Astrocyte of the cerebellum (primary cell): ENCODE results near the gene HAUS5.

Experiments used
- DNase-seq: peaks from one replicate; pipeline ENCODE4 v3.0.0-alpha.2; 2011; ENCODE audit warnings: low read depth
- H3K4me3 ChIP-seq: 2 replicates; pipeline ENCODE4 v1.5.1; 2011; ENCODE audit warnings: mild to moderate bottlenecking, low read depth, low read length, moderate library complexity
- CTCF ChIP-seq: IDR thresholded peaks from 2 replicates; pipeline ENCODE4 v1.5.1; 2012; ENCODE audit warnings: low read length, low read depth, moderate library complexity, mild to moderate bottlenecking; ENCODE audit errors: missing control alignments
- in situ Hi-C: cut with HindIII; loops from 2 replicates; pipeline ENCODE4 v1.10.0; 2017; ENCODE audit warnings: low sequenced_read_pairs

The HAUS5 gene

GRCh38 chr19:35607661-35608060 is 4.9 kb upstream of the HAUS5 start:
- in situ Hi-C loops: no loop called here
- no peak for TF ChIP-seq CTCF
- no peak overlapping the region for H3K4me3 ChIP-seq
- DNase-seq: no peak

GRCh38 chr19:35608251-35608650 is 4.3 kb upstream of the HAUS5 start:
- in situ Hi-C loops: no loop called here
- no peak for TF ChIP-seq CTCF
- H3K4me3 ChIP-seq: no peak overlapping the region
- DNase-seq: no peak

GRCh38 chr19:35609851-35610353 is 2.6 kb upstream of the HAUS5 start:
- in situ Hi-C loops: no loop called here
- no peak overlapping the region for H3K4me3 ChIP-seq
- no peak for TF ChIP-seq CTCF
- no peak for DNase-seq

GRCh38 chr19:35612224-35612558 is 344 bp upstream of the HAUS5 start:
- no peak for TF ChIP-seq CTCF
- in situ Hi-C loops: no loop called here
- peak overlapping the region; percentile 98 for H3K4me3 ChIP-seq
- DNase-seq: no peak

- DNase-seq: no peak
- H3K4me3 ChIP-seq: no peak overlapping the region
- TF ChIP-seq CTCF: no peak
- in situ Hi-C loops: no loop called here
Measured at GRCh38 chr19:35613574-35613973, 1.0 kb downstream of the HAUS5 start.

GRCh38 chr19:35615036-35615435 is 2.5 kb downstream of the HAUS5 start:
- TF ChIP-seq CTCF: no peak
- no peak overlapping the region for H3K4me3 ChIP-seq
- DNase-seq: no peak
- in situ Hi-C loops: no loop called here

GRCh38 chr19:35618857-35619256 is 6.3 kb downstream of the HAUS5 start:
- peak; percentile 8 for TF ChIP-seq CTCF
- DNase-seq: no peak
- H3K4me3 ChIP-seq: no peak overlapping the region
- in situ Hi-C loops: no loop called here
